ENCODE measurements around the gene JAG2.

- TF ChIP-seq, protein P1, sequence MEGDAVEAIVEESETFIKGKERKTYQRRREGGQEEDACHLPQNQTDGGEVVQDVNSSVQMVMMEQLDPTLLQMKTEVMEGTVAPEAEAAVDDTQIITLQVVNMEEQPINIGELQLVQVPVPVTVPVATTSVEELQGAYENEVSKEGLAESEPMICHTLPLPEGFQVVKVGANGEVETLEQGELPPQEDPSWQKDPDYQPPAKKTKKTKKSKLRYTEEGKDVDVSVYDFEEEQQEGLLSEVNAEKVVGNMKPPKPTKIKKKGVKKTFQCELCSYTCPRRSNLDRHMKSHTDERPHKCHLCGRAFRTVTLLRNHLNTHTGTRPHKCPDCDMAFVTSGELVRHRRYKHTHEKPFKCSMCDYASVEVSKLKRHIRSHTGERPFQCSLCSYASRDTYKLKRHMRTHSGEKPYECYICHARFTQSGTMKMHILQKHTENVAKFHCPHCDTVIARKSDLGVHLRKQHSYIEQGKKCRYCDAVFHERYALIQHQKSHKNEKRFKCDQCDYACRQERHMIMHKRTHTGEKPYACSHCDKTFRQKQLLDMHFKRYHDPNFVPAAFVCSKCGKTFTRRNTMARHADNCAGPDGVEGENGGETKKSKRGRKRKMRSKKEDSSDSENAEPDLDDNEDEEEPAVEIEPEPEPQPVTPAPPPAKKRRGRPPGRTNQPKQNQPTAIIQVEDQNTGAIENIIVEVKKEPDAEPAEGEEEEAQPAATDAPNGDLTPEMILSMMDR (tag by site-specific recombination; IDR thresholded peaks at IDR 0.05), result no peak
- TF ChIP-seq ZNF514 (tag by site-specific recombination; IDR thresholded peaks at IDR 0.05) (no peak), HOXA7 (CRISPR knock-in tag; IDR thresholded peaks at IDR 0.05; ENCODE audit: borderline replicate concordance) (no peak), ZNF704 (tag by site-specific recombination; IDR thresholded peaks at IDR 0.05) (no peak), ZNF274 (IDR thresholded peaks at IDR 0.05; ENCODE audit: low read length) (no peak), ZNF274 (tag by site-specific recombination; IDR thresholded peaks at IDR 0.05; ENCODE audit: borderline replicate concordance) (no peak), ZNF114 (tag by site-specific recombination; IDR thresholded peaks at IDR 0.05) (no peak), ZNF121 (tag by site-specific recombination; IDR thresholded peaks at IDR 0.05) (no peak), MYNN (tag by site-specific recombination; IDR thresholded peaks at IDR 0.05; ENCODE audit: borderline replicate concordance) (no peak), ZNF23 (tag by site-specific recombination; IDR thresholded peaks at IDR 0.05; ENCODE audit: borderline replicate concordance) (no peak), ATF2 (tag by site-specific recombination; IDR thresholded peaks at IDR 0.05; ENCODE audit: low read depth) (no peak), TCF7L2 (IDR thresholded peaks at IDR 0.05; ENCODE audit: borderline replicate concordance, low read depth, low read length) (no peak), GLIS1 (tag by site-specific recombination; IDR thresholded peaks at IDR 0.05) (peak; percentile 37; the same call in 1 of the 2 replicates), ZFP69B (tag by site-specific recombination; IDR thresholded peaks at IDR 0.05) (no peak)
- TF ChIP-seq, protein P2, sequence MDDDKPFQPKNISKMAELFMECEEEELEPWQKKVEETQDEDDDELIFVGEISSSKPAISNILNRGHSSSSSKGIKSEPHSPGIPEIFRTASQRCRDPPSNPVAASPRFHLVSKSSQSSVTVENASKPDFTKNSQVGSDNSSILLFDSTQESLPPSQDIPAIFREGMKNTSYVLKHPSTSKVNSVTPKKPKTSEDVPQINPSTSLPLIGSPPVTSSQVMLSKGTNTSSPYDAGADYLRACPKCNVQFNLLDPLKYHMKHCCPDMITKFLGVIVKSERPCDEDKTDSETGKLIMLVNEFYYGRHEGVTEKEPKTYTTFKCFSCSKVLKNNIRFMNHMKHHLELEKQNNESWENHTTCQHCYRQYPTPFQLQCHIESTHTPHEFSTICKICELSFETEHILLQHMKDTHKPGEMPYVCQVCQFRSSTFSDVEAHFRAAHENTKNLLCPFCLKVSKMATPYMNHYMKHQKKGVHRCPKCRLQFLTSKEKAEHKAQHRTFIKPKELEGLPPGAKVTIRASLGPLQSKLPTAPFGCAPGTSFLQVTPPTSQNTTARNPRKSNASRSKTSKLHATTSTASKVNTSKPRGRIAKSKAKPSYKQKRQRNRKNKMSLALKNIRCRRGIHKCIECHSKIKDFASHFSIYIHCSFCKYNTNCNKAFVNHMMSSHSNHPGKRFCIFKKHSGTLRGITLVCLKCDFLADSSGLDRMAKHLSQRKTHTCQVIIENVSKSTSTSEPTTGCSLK (tag by site-specific recombination; IDR thresholded peaks at IDR 0.05), result no peak
These were observed 13.1 kb upstream of the JAG2 start for GRCh38 chr14:105181549-105182295.
